HepG2 (cell line): ENCODE measurements around the gene LEAP2. TPM values are rescaled to one million over a fixed set of nuclear protein-coding genes. Genes with fewer than 3 reads are reported as not detected.

ENCODE experiments used
- ATAC-seq: fragments of 200-7000 bp; cut with Tn5 transposase; 3 replicates; pipeline ENCODE4 v1.9.1; 2020; ENCODE audit warnings: mild to moderate bottlenecking, moderate library complexity
- BruUV-seq: library from RNA; stranded (reverse); fragments of 400-500 nt; replicated peaks from 2 replicates; lab custom pipeline; 2021; lab: Mats Ljungman, UMichigan
- CTCF ChIA-PET: fragments of 300-600 bp; formaldehyde crosslinking; extraction: SDS; loops from one replicate; lab custom pipeline; 2021; ENCODE audit warnings: low total read pairs, inconsistent platforms, low intra/inter-chr PET ratio; lab: Yijun Ruan, JAX
- POLR2A ChIA-PET: fragments of 350-600 bp; sonication (Branson Sonifier 250); formaldehyde crosslinking; loops from one replicate; lab custom pipeline; 2020; ENCODE audit warnings: antibody characterized with exemption, inconsistent platforms; lab: Yijun Ruan, JAX
- DNase-seq: peaks from one replicate; pipeline ENCODE4 v3.0.0-alpha.2; 2015; ENCODE audit warnings: low spot score
- FAIRE-seq: peaks from 3 replicates; lab custom pipeline; 2011; peaks lifted over from hg19 to GRCh38; lab: Jason Lieb, UNC
- H2AFZ ChIP-seq: one replicate; pipeline ENCODE4 v1.6.1; 2011; ENCODE audit warnings: low read length, inconsistent platforms
- H3K27ac ChIP-seq: fragments of 300-600 bp; 3 replicates; pipeline ENCODE4 v1.8.0; 2011; ENCODE audit warnings: mixed run types, mild to moderate bottlenecking, mixed read lengths, low read length, inconsistent platforms; ENCODE audit not compliant: insufficient read depth; ENCODE audit errors: extremely low read length
- H3K27me3 ChIP-seq, 2 experiments: fragments of 200-600 bp in 1 of 2; 2 replicates in 1 of 2; 3 replicates in 1 of 2; pipeline versions ENCODE4 v1.6.0 to v1.8.0; 2011; ENCODE audit warnings: low read length in 2 of 2, mild to moderate bottlenecking in 2 of 2, moderate library complexity in 2 of 2, inconsistent platforms in 1 of 2; ENCODE audit not compliant: insufficient read depth in 2 of 2, control insufficient read depth in 1 of 2
- H3K36me3 ChIP-seq, 2 experiments: fragments of 200-600 bp in 1 of 2; replicated peaks in 1 of 2; 2 replicates in 1 of 2; 3 replicates in 1 of 2; pipeline versions ENCODE4 v1.5.1 to v1.8.0; 2011; ENCODE audit warnings: low read length in 2 of 2, inconsistent platforms in 1 of 2; ENCODE audit not compliant: insufficient read depth in 2 of 2, control insufficient read depth in 1 of 2
- H3K4me1 ChIP-seq: 2 replicates; pipeline ENCODE4 v1.5.1; 2012; ENCODE audit warnings: low read length, inconsistent platforms; ENCODE audit not compliant: insufficient read depth
- H3K4me2 ChIP-seq: 2 replicates; pipeline ENCODE4 v1.6.0; 2011; ENCODE audit warnings: low read depth, low read length, inconsistent platforms
- H3K4me3 ChIP-seq, 3 experiments: fragments of 200-600 bp in 1 of 3; sonication (generic), shearing (Covaris generic) in 1 of 3; replicated peaks in 1 of 3; 2 replicates each; pipeline ENCODE4 v1.5.1; 2011 to 2016; ENCODE audit warnings: low read length in 3 of 3, inconsistent platforms in 2 of 3, low read depth in 2 of 3, mild to moderate bottlenecking in 2 of 3, control low read depth in 1 of 3, mixed read lengths in 1 of 3; ENCODE audit not compliant: insufficient read depth in 1 of 3
- H3K79me2 ChIP-seq: one replicate; pipeline ENCODE4 v1.6.1; 2011; ENCODE audit warnings: low read length, inconsistent platforms; ENCODE audit not compliant: insufficient read depth
- H3K9ac ChIP-seq: 2 replicates; pipeline ENCODE4 v1.6.0; 2011; ENCODE audit warnings: mild to moderate bottlenecking, low read depth, low read length, inconsistent platforms; ENCODE audit not compliant: insufficient read depth
- H3K9me3 ChIP-seq: 2 replicates; pipeline ENCODE4 v1.5.1; 2012; ENCODE audit warnings: mild to moderate bottlenecking, low read length
- H4K20me1 ChIP-seq: 2 replicates; pipeline ENCODE4 v1.6.0; 2011; ENCODE audit warnings: inconsistent platforms, mild to moderate bottlenecking, low read length, moderate library complexity; ENCODE audit not compliant: insufficient read depth
- FUBP1 ChIP-seq: sonication (generic); formaldehyde crosslinking; IDR thresholded peaks from 2 replicates; pipeline ENCODE4 v1.5.1; 2020; ENCODE audit warnings: missing genetic modification reagents, mild to moderate bottlenecking, borderline replicate concordance
- HNF4G ChIP-seq, 2 experiments: sonication (generic) in 1 of 2; formaldehyde crosslinking in 1 of 2; IDR thresholded peaks; 2 replicates each; pipeline versions ENCODE4 v1.4.0 to v1.6.1; 2011 to 2020; ENCODE audit warnings: borderline replicate concordance in 2 of 2, low read depth in 2 of 2, mild to moderate bottlenecking in 2 of 2, low read length in 1 of 2, missing genetic modification reagents in 1 of 2, moderate library complexity in 1 of 2
- KLF16 ChIP-seq, 2 experiments: sonication (generic) in 1 of 2; formaldehyde crosslinking in 1 of 2; IDR thresholded peaks; 2 replicates each; pipeline versions ENCODE4 v1.6.1 to v1.8.0; 2016 to 2023; ENCODE audit warnings: missing genetic modification reagents in 2 of 2, missing compliant biosample characterization in 1 of 2
- NR1H2 ChIP-seq: sonication (generic); formaldehyde crosslinking; IDR thresholded peaks from 2 replicates; pipeline ENCODE4 v1.8.1; 2022; ENCODE audit warnings: low read depth, missing genetic modification reagents, borderline replicate concordance
- PHF5A ChIP-seq: IDR thresholded peaks from one replicate; pipeline ENCODE4 v1.6.1; 2018; ENCODE audit warnings: low read depth, missing genetic modification reagents; ENCODE audit not compliant: unreplicated experiment
- SP140L ChIP-seq: sonication (generic); formaldehyde crosslinking; IDR thresholded peaks from 2 replicates; pipeline ENCODE4 v1.4.0; 2020; ENCODE audit warnings: missing genetic modification reagents, borderline replicate concordance
- ZNF18 ChIP-seq: sonication (generic); formaldehyde crosslinking; IDR thresholded peaks from 2 replicates; pipeline ENCODE4 v1.8.0; 2022; ENCODE audit warnings: mild to moderate bottlenecking, missing genetic modification reagents; ENCODE audit not compliant: insufficient replicate concordance
- ZNF543 ChIP-seq: sonication (generic); formaldehyde crosslinking; IDR thresholded peaks from 2 replicates; pipeline ENCODE4 v1.4.0; 2020; ENCODE audit warnings: mild to moderate bottlenecking, missing genetic modification reagents
- WGBS: methylation state at CpG from one replicate; pipeline ENCODE4 v1.1.6; 2017; ENCODE audit warnings: low lambda C conversion rate; 5-methylcytosine and 5-hydroxymethylcytosine counted together
- in situ Hi-C: cut with HindIII; loops from 2 replicates; pipeline ENCODE4 v1.10.0; 2017; ENCODE audit warnings: low pct_unique_long_range_greater_than_20kb; ENCODE audit not compliant: extremely low pct_ligation_motif_present
- intact Hi-C: fragments of 100-400 bp; cut with micrococcal nuclease; formaldehyde crosslinking; loops from one replicate; pipeline ENCODE4 v1.10.0; 2022; ENCODE audit not compliant: unreplicated experiment
- polyA plus RNA-seq, 8 experiments: library from polyadenylated mRNA; depleted of rRNA in 3 of 8; stranded (reverse) in 7 of 8; unstranded in 1 of 8; fragments of >200 nt; fragmentation: Illumina TruSeq in 4 of 8; extraction: Trizol in 4 of 8; gene quantifications; 2 replicates each; pipeline versions ENCODE4 v1.2.1 to v1.2.3, GENCODE V29; 2011 to 2016; ENCODE audit warnings: low read depth in 4 of 8, missing spikeins in 1 of 8, mixed read lengths in 1 of 8; ENCODE audit not compliant: insufficient read depth in 1 of 8
- total RNA-seq, 5 experiments: library from RNA; depleted of rRNA; stranded (reverse); fragments of >200 nt; fragmentation: Illumina TruSeq; extraction: Trizol; gene quantifications; 2 replicates each; pipeline ENCODE4 v1.2.3, GENCODE V29; 2016; ENCODE audit warnings: low read depth in 1 of 5

The LEAP2 gene
- total and polyA plus RNA-seq, 2 of the 13 experiments (the other 11 are each of a cell fraction or from before 2014, with no cell fraction given) = 23.9 to 51.9 TPM

GRCh38 chr5:132895719-132896305 lies 22.3 kb downstream of the LEAP2 start:
- ChIA-PET POLR2A (no interaction called here), CTCF (no interaction called here)
- no peaks in the 10 kb centered on the region for H3K9me3 ChIP-seq
- no peak for DNase-seq
- H3K79me2 ChIP-seq = no peaks in the 10 kb centered on the region
- ATAC-seq = no peak
- FAIRE-seq = no peak
- no peaks in the 10 kb centered on the region for H3K4me1 ChIP-seq
- in situ Hi-C loops (no loop called here), intact Hi-C loops (no loop called here)
- H2AFZ ChIP-seq = no peak overlapping the region
- no TSS peak for BruUV-seq
- no peak overlapping the region for H3K4me3 ChIP-seq
- H3K4me2 ChIP-seq = no peak overlapping the region
- no peak for TF ChIP-seq ZNF543 (CRISPR knock-in tag)
- no peak for TF ChIP-seq KLF16 (CRISPR knock-in tag; IDR thresholded peaks at IDR 0.05)
- TF ChIP-seq ZNF18 = no peak
- TF ChIP-seq NR1H2 = no peak
- no peak for TF ChIP-seq HNF4G (IDR thresholded peaks at IDR 0.05; ENCODE audit: borderline replicate concordance, low read depth, low read length)
- no peak for TF ChIP-seq HNF4G (CRISPR knock-in tag; IDR thresholded peaks at IDR 0.05; ENCODE audit: borderline replicate concordance, low read depth)
- TF ChIP-seq FUBP1 (CRISPR knock-in tag) = no peak
- no peak for TF ChIP-seq PHF5A (CRISPR knock-in tag)
- no peak for TF ChIP-seq SP140L (CRISPR knock-in tag)
- no peaks in the 10 kb centered on the region for H4K20me1 ChIP-seq
- no peak overlapping the region for H3K27ac ChIP-seq
- H3K36me3 ChIP-seq = peaks cover 18 to 75% of the 10 kb centered on the region in 2 experiments
- no peak overlapping the region for H3K9ac ChIP-seq
- 100% methylated on average over 4 of the region's 4 CpGs for WGBS
- H3K27me3 ChIP-seq = no peaks in the 10 kb centered on the region
